Naive B cell (primary cell): ENCODE measurements around the gene CAMK2G. TPM values are rescaled to one million over a fixed set of nuclear protein-coding genes. Genes with fewer than 3 reads are reported as not detected.

ENCODE experiments used
- ATAC-seq, 2 donors: fragments of 150-1000 bp; cut with Tn5 transposase; 2 replicates each; pipeline ENCODE4 v1.10.0; 2021; ENCODE audit warnings: low read depth in 2 of 2, mild to moderate bottlenecking in 2 of 2, moderate library complexity in 2 of 2
- DNase-seq: peaks from one replicate; pipeline ENCODE4 v3.0.0; 2022
- H3K27ac Mint-ChIP-seq, 6 donors: one replicate each; pipeline ENCODE4 v1.8.0; 2020 to 2022; ENCODE audit warnings: mild to moderate bottlenecking in 6 of 6, mixed read lengths in 6 of 6, moderate library complexity in 5 of 6, inconsistent platforms in 2 of 6
- H3K27me3 Mint-ChIP-seq, 3 donors: one replicate each; pipeline ENCODE4 v1.8.0; 2021 to 2022; ENCODE audit warnings: mixed read lengths in 3 of 3, mild to moderate bottlenecking in 1 of 3
- H3K36me3 Mint-ChIP-seq, 2 donors: one replicate each; pipeline ENCODE4 v1.8.0; 2020 to 2022; ENCODE audit warnings: mixed read lengths in 2 of 2, inconsistent platforms in 1 of 2, mild to moderate bottlenecking in 1 of 2
- H3K4me1 Mint-ChIP-seq, 3 donors: one replicate each; pipeline ENCODE4 v1.8.0; 2020 to 2022; ENCODE audit warnings: mixed read lengths in 3 of 3, inconsistent platforms in 1 of 3, mild to moderate bottlenecking in 1 of 3, moderate library complexity in 1 of 3
- H3K4me3 Mint-ChIP-seq, 8 donors: one replicate each; pipeline ENCODE4 v1.8.0; 2020 to 2022; ENCODE audit warnings: mild to moderate bottlenecking in 8 of 8, mixed read lengths in 8 of 8, moderate library complexity in 8 of 8, inconsistent platforms in 2 of 8
- H3K9me3 Mint-ChIP-seq, 7 donors: one replicate each; pipeline ENCODE4 v1.8.0; 2020 to 2022; ENCODE audit warnings: mixed read lengths in 7 of 7, mild to moderate bottlenecking in 5 of 7, inconsistent platforms in 2 of 7, moderate library complexity in 1 of 7
- polyA plus RNA-seq, 6 donors: library from polyadenylated mRNA; unstranded; fragments of 300-500 nt; fragmentation: Illumina TruSeq; gene quantifications; one replicate each; pipeline ENCODE4 v1.2.3, GENCODE V29; 2021; ENCODE audit warnings: low read depth in 6 of 6

CAMK2G gene
- polyA plus RNA-seq, 6 donors from 2014 or later: 1.7 to 5.1 (median 3.6) TPM

DNA sequence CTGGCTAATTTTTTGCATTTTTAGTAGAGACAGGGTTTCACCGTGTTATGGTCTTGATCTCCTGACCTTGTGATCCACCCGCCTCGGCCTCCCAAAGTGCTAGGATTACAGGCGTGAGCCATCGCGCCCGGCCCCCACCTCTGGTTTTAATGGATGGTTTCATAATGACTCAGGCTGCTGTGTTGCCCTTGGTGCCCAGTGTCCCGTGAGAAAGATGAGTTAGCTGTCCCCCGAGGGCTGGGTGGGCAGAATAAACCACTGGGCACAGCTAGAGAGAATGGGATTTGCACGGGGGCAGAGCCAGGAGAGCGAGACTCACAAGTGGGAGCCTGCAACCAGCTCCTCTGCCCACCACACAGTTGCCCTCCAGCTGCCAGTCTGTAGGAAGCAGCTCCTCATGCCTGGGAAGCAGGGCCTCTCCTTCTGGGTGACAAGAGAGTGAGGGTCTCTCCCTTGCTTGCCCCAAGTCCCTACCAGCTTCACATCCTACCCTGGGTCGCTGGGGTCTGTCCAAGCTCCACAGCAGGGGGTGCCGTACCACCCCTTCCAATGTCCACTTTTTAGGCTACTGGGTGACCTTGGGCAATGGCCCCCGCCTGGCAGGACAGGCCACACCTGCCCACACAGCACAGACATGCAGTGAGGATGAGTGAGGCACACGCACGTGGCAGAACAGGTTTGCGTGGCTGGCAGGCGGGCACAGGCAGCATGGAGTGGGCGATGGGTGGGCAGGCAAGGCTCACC, 46.8 kb downstream of the CAMK2G start:
- no peak for ATAC-seq
- Mint-ChIP-seq H3K4me1 (peaks cover 0 to under 1% (median 0%) of the 10 kb centered on the region in 3 donors), H3K27ac (peak overlapping the region in 1 of 6 donors; percentile 63), H3K9me3 (no peaks in the 10 kb centered on the region), H3K4me3 (no peak overlapping the region), H3K27me3 (no peaks in the 10 kb centered on the region), H3K36me3 (peaks cover 0 to 5% of the 10 kb centered on the region in 2 donors)
- no peak for DNase-seq

DNA sequence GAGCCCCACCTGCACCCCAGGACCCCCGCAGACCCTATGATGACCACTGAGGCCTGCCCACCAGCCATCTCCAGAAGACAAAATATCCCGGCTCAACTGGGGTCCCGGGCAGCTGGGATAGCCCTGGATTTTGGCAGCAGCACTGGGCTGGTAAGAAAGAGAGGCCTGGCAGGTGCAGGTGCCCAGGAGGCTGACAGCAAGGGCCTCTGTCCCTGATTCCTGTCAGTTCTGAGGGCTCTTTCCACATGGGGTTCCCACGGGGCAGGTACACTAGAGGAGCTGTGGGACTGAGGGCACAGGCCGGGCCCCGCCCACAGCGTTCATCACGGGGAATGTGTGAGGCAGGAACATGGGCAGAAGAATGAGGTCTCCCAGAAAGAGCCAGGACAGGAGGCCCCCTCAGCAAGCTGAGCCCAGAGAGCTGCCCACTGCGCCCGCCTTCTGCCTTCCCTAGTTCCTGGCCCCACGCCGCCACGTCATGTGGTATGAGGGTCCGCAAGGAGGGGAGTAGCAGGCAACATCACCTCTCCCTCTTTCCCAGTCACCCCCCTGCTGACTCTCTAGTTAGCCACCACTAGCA, 50.1 kb downstream of the CAMK2G start:
- H3K4me1 Mint-ChIP-seq: peaks cover 0 to 1% (median 0%) of the 10 kb centered on the region in 3 donors
- H3K4me3 Mint-ChIP-seq: no peak overlapping the region
- H3K36me3 Mint-ChIP-seq: peaks cover 0 to 5% of the 10 kb centered on the region in 2 donors
- DNase-seq (no peak), ATAC-seq (no peak)
- H3K9me3 Mint-ChIP-seq: no peaks in the 10 kb centered on the region
- no peak overlapping the region for H3K27ac Mint-ChIP-seq
- no peaks in the 10 kb centered on the region for H3K27me3 Mint-ChIP-seq

GRCh38 chr10:73823391-73823790, 51.0 kb downstream of the CAMK2G start:
- H3K4me1 Mint-ChIP-seq: peaks cover 0 to 1% (median 0%) of the 10 kb centered on the region in 3 donors
- DNase-seq: no peak
- H3K36me3 Mint-ChIP-seq: peaks cover 0 to 5% of the 10 kb centered on the region in 2 donors
- no peak for ATAC-seq
- H3K27me3 Mint-ChIP-seq: no peaks in the 10 kb centered on the region
- H3K27ac Mint-ChIP-seq: no peak overlapping the region
- no peak overlapping the region for H3K4me3 Mint-ChIP-seq
- no peaks in the 10 kb centered on the region for H3K9me3 Mint-ChIP-seq

GRCh38 chr10:73819513-73820093, 54.8 kb downstream of the CAMK2G start:
- no peaks in the 10 kb centered on the region for H3K9me3 Mint-ChIP-seq
- peaks cover 0 to 1% (median 0%) of the 10 kb centered on the region in 3 donors for H3K4me1 Mint-ChIP-seq
- ATAC-seq (no peak), DNase-seq (no peak)
- H3K27ac Mint-ChIP-seq: no peak overlapping the region
- peak overlapping the region in 1 of 8 donors; percentile 25 for H3K4me3 Mint-ChIP-seq
- no peaks in the 10 kb centered on the region for H3K27me3 Mint-ChIP-seq
- H3K36me3 Mint-ChIP-seq: no peaks in the 10 kb centered on the region

GRCh38 chr10:73819081-73819480, 55.3 kb downstream of the CAMK2G start:
- ATAC-seq: no peak
- Mint-ChIP-seq H3K9me3 (no peaks in the 10 kb centered on the region), H3K36me3 (no peaks in the 10 kb centered on the region), H3K4me1 (peaks cover 0 to 1% (median 0%) of the 10 kb centered on the region in 3 donors), H3K27me3 (no peaks in the 10 kb centered on the region), H3K27ac (no peak overlapping the region), H3K4me3 (no peak overlapping the region)
- no peak for DNase-seq

DNA sequence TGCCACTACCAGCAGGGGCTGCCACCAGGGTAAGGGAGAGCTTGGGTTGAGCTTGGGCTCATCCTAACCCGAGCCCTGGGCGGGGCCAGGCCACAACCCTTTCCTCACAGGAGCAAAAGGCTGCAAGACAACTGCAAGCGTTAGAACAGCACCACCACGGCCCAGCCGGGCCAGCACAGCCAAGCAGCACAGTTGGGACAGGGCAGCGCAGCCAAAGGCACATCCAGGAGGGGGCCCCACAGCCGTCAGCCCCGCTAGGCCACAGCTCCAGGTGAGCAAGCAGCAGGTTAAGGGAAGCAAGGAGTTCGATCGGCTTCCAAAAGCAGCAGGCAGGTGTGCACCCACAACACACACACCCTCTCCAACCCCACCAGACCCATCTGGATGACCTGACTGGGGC, 56.0 kb downstream of the CAMK2G start:
- DNase-seq: no peak

DNA sequence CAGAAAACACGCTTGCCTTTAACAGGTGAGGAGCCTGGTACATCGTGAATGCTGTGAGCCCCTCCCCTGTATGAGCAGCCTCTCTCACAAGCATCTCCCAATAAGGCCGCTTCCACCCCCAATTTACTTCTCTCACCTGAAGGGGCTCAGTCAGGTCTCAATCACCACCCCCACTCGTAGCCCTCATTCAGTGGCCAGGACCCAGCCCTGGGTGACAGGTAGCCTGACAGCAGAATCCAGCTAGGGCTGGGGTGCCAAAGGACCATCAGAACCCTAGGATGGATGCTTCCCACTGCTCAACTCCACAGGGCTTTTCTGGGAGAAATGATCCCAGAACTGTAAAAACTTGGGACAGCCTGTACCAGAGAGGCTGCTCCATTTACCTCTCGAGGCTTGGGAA, 56.5 kb downstream of the CAMK2G start:
- Mint-ChIP-seq H3K27me3 (no peaks in the 10 kb centered on the region), H3K4me1 (peaks cover 0 to 7% (median 6%) of the 10 kb centered on the region in 3 donors), H3K27ac (no peak overlapping the region), H3K9me3 (no peaks in the 10 kb centered on the region), H3K36me3 (peaks cover 0 to 4% of the 10 kb centered on the region in 2 donors), H3K4me3 (no peak overlapping the region)
- DNase-seq: no peak
- ATAC-seq: no peak

More for the DNA sequence above, 56.0 kb downstream of the CAMK2G start:
- Mint-ChIP-seq H3K27me3 (no peaks in the 10 kb centered on the region), H3K9me3 (no peaks in the 10 kb centered on the region), H3K27ac (no peak overlapping the region), H3K4me3 (no peak overlapping the region), H3K36me3 (peaks cover 0 to 4% of the 10 kb centered on the region in 2 donors), H3K4me1 (peaks cover 0 to 1% (median under 1%) of the 10 kb centered on the region in 3 donors)
- ATAC-seq: no peak

GRCh38 chr10:73816917-73817729, 57.2 kb downstream of the CAMK2G start:
- Mint-ChIP-seq H3K9me3 (peaks cover 0 to 2% (median 0%) of the 10 kb centered on the region in 7 donors), H3K4me3 (peak overlapping the region in 1 of 8 donors; percentile 56), H3K27ac (peak overlapping the region in 2 of 6 donors; percentile 47 to 58), H3K4me1 (peaks cover 0 to 10% (median 4%) of the 10 kb centered on the region in 3 donors), H3K36me3 (peaks cover 0 to 4% of the 10 kb centered on the region in 2 donors), H3K27me3 (no peaks in the 10 kb centered on the region)
- no peak for ATAC-seq
- DNase-seq: no peak

GRCh38 chr10:73815719-73816030, 58.7 kb downstream of the CAMK2G start:
- Mint-ChIP-seq H3K4me3 (no peak overlapping the region), H3K36me3 (peaks cover 0 to 4% of the 10 kb centered on the region in 2 donors), H3K27ac (no peak overlapping the region), H3K9me3 (peaks cover 0 to 2% (median 0%) of the 10 kb centered on the region in 7 donors), H3K27me3 (no peaks in the 10 kb centered on the region), H3K4me1 (peaks cover 0 to 10% (median 6%) of the 10 kb centered on the region in 3 donors)
- ATAC-seq (no peak), DNase-seq (no peak)

DNA sequence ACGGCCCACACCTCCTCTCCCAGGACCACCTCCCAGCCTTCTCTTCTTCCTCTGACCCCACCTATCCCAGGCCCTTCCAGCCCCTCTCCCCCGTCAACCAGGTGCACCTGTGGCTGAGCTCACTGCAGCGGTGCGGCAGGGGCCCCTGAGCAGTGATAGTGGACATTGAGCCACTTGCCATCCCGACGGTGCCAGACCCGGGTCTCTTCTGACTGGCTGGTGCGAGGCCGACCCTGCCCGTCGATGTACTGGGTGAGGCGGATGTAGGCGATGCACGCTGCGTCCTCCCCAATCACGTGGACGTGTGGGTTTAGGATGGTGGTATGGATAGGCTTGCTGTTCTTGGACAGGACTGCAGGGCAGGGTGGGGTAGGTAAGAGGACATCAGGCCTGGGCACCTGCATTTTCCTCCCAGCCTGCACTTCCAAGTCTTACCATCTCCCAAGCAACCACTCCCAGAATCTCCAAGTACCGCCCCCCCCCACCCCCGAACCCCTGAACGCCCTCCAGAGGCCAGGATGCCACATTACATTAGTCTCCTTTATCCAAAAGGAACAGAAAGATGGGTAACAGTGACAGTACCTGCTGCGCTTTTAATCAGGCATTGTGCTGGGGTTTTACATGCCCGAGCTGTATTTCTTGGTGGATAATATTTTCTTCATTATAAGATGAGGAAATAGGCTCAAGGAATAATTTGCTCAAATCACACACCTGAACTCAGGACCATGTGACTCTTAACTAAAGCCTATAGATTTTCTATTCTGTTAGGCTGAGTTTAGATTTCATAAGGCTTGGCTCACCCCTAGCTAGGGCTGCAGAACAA, 59.2 kb downstream of the CAMK2G start:
- H3K9me3 Mint-ChIP-seq: peaks cover 0 to 2% (median 0%) of the 10 kb centered on the region in 7 donors
- peaks cover 0 to 11% (median 9%) of the 10 kb centered on the region in 3 donors for H3K4me1 Mint-ChIP-seq
- H3K36me3 Mint-ChIP-seq: peaks cover 0 to 4% of the 10 kb centered on the region in 2 donors
- H3K27me3 Mint-ChIP-seq: no peaks in the 10 kb centered on the region
- DNase-seq (no peak), ATAC-seq (no peak)
- no peak overlapping the region for H3K27ac Mint-ChIP-seq
- no peak overlapping the region for H3K4me3 Mint-ChIP-seq

DNA sequence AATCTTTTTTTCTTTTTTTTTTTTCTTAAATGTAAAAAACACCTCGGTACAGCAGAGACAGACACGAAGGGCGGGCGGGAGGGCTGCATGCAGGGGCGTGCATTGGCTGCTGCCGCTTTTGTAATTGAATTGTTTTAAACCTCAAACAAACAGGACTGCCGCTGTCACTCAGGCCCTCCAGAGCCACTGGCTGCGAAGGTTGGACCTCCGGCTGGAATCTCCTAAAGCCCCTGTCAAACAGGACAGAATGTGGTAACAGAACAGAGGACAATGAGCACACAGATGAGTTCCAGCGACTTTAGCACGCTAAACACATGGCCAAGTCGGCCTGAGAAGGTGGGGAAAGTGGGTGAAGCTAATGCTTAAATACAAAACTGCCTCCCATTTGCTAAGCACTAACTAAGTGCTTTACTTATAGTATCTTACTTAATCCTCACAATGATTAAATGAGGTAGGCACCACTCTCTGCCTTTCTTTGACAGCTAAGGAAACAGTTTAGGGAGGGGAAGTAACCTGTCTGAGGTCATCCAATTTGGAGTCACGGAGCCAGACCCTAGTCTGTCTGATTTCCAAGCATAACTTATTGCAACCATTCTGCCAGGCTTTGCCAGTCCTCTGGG, 60.0 kb downstream of the CAMK2G start:
- Mint-ChIP-seq H3K9me3 (peaks cover 0 to 2% (median 0%) of the 10 kb centered on the region in 7 donors), H3K27ac (no peak overlapping the region), H3K36me3 (peaks cover 0 to 4% of the 10 kb centered on the region in 2 donors), H3K4me3 (no peak overlapping the region), H3K27me3 (no peaks in the 10 kb centered on the region), H3K4me1 (peaks cover 3 to 18% (median 15%) of the 10 kb centered on the region in 3 donors)
- ATAC-seq (no peak), DNase-seq (no peak)

GRCh38 chr10:73813333-73813732, 61.0 kb downstream of the CAMK2G start:
- Mint-ChIP-seq H3K4me1 (peaks cover 11 to 26% (median 26%) of the 10 kb centered on the region in 3 donors), H3K9me3 (peaks cover 0 to 2% (median 0%) of the 10 kb centered on the region in 7 donors), H3K36me3 (peaks cover 0 to 4% of the 10 kb centered on the region in 2 donors), H3K4me3 (peak overlapping the region in 2 of 8 donors; percentile 45 to 84), H3K27me3 (no peaks in the 10 kb centered on the region), H3K27ac (peak overlapping the region in 2 of 6 donors; percentile 43 to 86)
- no peak for DNase-seq
- ATAC-seq: no peak
